Measurements from ENCODE around the gene SNX30. TPM values are rescaled to one million over a fixed set of nuclear protein-coding genes. Genes with fewer than 3 reads are reported as not detected.

Gene SNX30
- total RNA-seq, 1 experiment from 2014 or later, result 10.2 TPM

GRCh38 chr9:112728401-112728800 is 22.2 kb upstream of the SNX30 start:
- DNase-seq (ENCODE audit: low read depth in 1 of 2, low spot score in 2 of 2), result no peak
- peaks cover 4% of the 10 kb centered on the region; the same call in 1 of the 2 replicates for H3K27me3 ChIP-seq (replicated peaks)
- no peaks in the 10 kb centered on the region for H3K9me3 ChIP-seq (replicated peaks)
- no peaks in the 10 kb centered on the region for H3K4me1 ChIP-seq (replicated peaks)
- H3K27ac ChIP-seq, result no peak overlapping the region
- no peak overlapping the region for H3K4me3 ChIP-seq
- H3K36me3 ChIP-seq, result no peaks in the 10 kb centered on the region

GRCh38 chr9:112731971-112732370 is 18.6 kb upstream of the SNX30 start:
- DNase-seq (ENCODE audit: low read depth in 1 of 2, low spot score in 2 of 2), result no peak
- no peaks in the 10 kb centered on the region for H3K9me3 ChIP-seq (replicated peaks)
- H3K4me1 ChIP-seq (replicated peaks), result no peaks in the 10 kb centered on the region
- no peak overlapping the region for H3K27ac ChIP-seq
- H3K27me3 ChIP-seq (replicated peaks), result peaks cover 4% of the 10 kb centered on the region; the same call in 1 of the 2 replicates
- no peaks in the 10 kb centered on the region for H3K36me3 ChIP-seq
- no peak overlapping the region for H3K4me3 ChIP-seq

GRCh38 chr9:112734892-112735291 is 15.7 kb upstream of the SNX30 start:
- H3K27me3 ChIP-seq (replicated peaks), result peaks cover 4% of the 10 kb centered on the region; the same call in 1 of the 2 replicates
- DNase-seq (ENCODE audit: low read depth in 1 of 2, low spot score in 2 of 2), result no peak
- no peaks in the 10 kb centered on the region for H3K9me3 ChIP-seq (replicated peaks)
- H3K27ac ChIP-seq, result no peak overlapping the region
- H3K36me3 ChIP-seq, result no peaks in the 10 kb centered on the region
- no peak overlapping the region for H3K4me3 ChIP-seq
- H3K4me1 ChIP-seq (replicated peaks), result no peaks in the 10 kb centered on the region

GRCh38 chr9:112743216-112743836 is 7.2 kb upstream of the SNX30 start:
- no peak overlapping the region for H3K4me3 ChIP-seq
- DNase-seq (ENCODE audit: low read depth in 1 of 2, low spot score in 2 of 2), result no peak
- no peaks in the 10 kb centered on the region for H3K9me3 ChIP-seq (replicated peaks)
- H3K36me3 ChIP-seq, result no peaks in the 10 kb centered on the region
- H3K27ac ChIP-seq, result no peak overlapping the region
- no peaks in the 10 kb centered on the region for H3K4me1 ChIP-seq (replicated peaks)
- H3K27me3 ChIP-seq (replicated peaks), result no peaks in the 10 kb centered on the region

GRCh38 chr9:112744177-112744576 is 6.4 kb upstream of the SNX30 start:
- Histone ChIP-seq H3K4me1 (replicated peaks) (no peaks in the 10 kb centered on the region), H3K27ac (no peak overlapping the region), H3K36me3 (no peaks in the 10 kb centered on the region), H3K9me3 (replicated peaks) (no peaks in the 10 kb centered on the region), H3K27me3 (replicated peaks) (no peaks in the 10 kb centered on the region), H3K4me3 (no peak overlapping the region)
- no peak for DNase-seq (ENCODE audit: low read depth in 1 of 2, low spot score in 2 of 2)

- peaks cover 3% of the 10 kb centered on the region; the same call in 1 of the 2 replicates for H3K9me3 ChIP-seq (replicated peaks)
- no peak overlapping the region for H3K4me3 ChIP-seq
- H3K4me1 ChIP-seq (replicated peaks), result peaks cover 19% of the 10 kb centered on the region
- no peak for DNase-seq (ENCODE audit: low read depth in 1 of 2, low spot score in 2 of 2)
- no peak overlapping the region for H3K27ac ChIP-seq
- H3K27me3 ChIP-seq (replicated peaks), result no peaks in the 10 kb centered on the region
- H3K36me3 ChIP-seq, result peaks cover 3% of the 10 kb centered on the region; the same call in 1 of the 2 replicates
These were observed 3.5 kb upstream of the SNX30 start for GRCh38 chr9:112747094-112747493.

GRCh38 chr9:112750764-112751055 is 150 bp downstream of the SNX30 start:
- H3K36me3 ChIP-seq, result peaks cover 3% of the 10 kb centered on the region; the same call in 1 of the 2 replicates
- H3K9me3 ChIP-seq (replicated peaks), result peaks cover 3% of the 10 kb centered on the region; the same call in 1 of the 2 replicates
- H3K4me3 ChIP-seq, result peak overlapping the region; percentile 88
- H3K27ac ChIP-seq, result no peak overlapping the region
- no peak for DNase-seq (ENCODE audit: low read depth in 1 of 2, low spot score in 2 of 2)
- no peaks in the 10 kb centered on the region for H3K27me3 ChIP-seq (replicated peaks)
- H3K4me1 ChIP-seq (replicated peaks), result peaks cover 50% of the 10 kb centered on the region

GRCh38 chr9:112751056-112751795 is 666 bp downstream of the SNX30 start:
- DNase-seq (ENCODE audit: low read depth in 1 of 2, low spot score in 2 of 2), result peak; percentile 68 to 77
- no peaks in the 10 kb centered on the region for H3K27me3 ChIP-seq (replicated peaks)
- H3K9me3 ChIP-seq (replicated peaks), result peaks cover 3% of the 10 kb centered on the region; the same call in 1 of the 2 replicates
- H3K27ac ChIP-seq, result no peak overlapping the region
- peak overlapping the region; percentile 88 for H3K4me3 ChIP-seq
- peaks cover 3% of the 10 kb centered on the region; the same call in 1 of the 2 replicates for H3K36me3 ChIP-seq
- H3K4me1 ChIP-seq (replicated peaks), result peaks cover 50% of the 10 kb centered on the region

- Histone ChIP-seq H3K9me3 (replicated peaks) (peaks cover 3% of the 10 kb centered on the region; the same call in 1 of the 2 replicates), H3K27me3 (replicated peaks) (no peaks in the 10 kb centered on the region), H3K27ac (no peak overlapping the region), H3K4me1 (replicated peaks) (peaks cover 50% of the 10 kb centered on the region), H3K36me3 (peaks cover 3% of the 10 kb centered on the region; the same call in 1 of the 2 replicates), H3K4me3 (no peak overlapping the region)
- no peak for DNase-seq (ENCODE audit: low read depth in 1 of 2, low spot score in 2 of 2)
These were observed 2.0 kb downstream of the SNX30 start for GRCh38 chr9:112752334-112753125.

GRCh38 chr9:112753725-112754124 is 3.2 kb downstream of the SNX30 start:
- Histone ChIP-seq H3K27me3 (replicated peaks) (no peaks in the 10 kb centered on the region), H3K9me3 (replicated peaks) (peaks cover 3% of the 10 kb centered on the region; the same call in 1 of the 2 replicates), H3K4me3 (no peak overlapping the region), H3K36me3 (peaks cover 3% of the 10 kb centered on the region; the same call in 1 of the 2 replicates), H3K4me1 (replicated peaks) (peaks cover 50% of the 10 kb centered on the region), H3K27ac (peak overlapping the region; percentile 30; the same call in 1 of the 2 replicates)
- DNase-seq (ENCODE audit: low read depth in 1 of 2, low spot score in 2 of 2), result peak; percentile 53 to 65

- 0 out of 2 replicates have a peak overlapping the region, but pooled peaks have one; percentile 11 for H3K27ac ChIP-seq
- no peak overlapping the region for H3K4me3 ChIP-seq
- H3K4me1 ChIP-seq (replicated peaks), result peaks cover 50% of the 10 kb centered on the region
- peak; percentile 51 to 68 for DNase-seq (ENCODE audit: low read depth in 1 of 2, low spot score in 2 of 2)
- no peaks in the 10 kb centered on the region for H3K27me3 ChIP-seq (replicated peaks)
- H3K36me3 ChIP-seq, result peaks cover 3% of the 10 kb centered on the region; the same call in 1 of the 2 replicates
- peaks cover 3% of the 10 kb centered on the region; the same call in 1 of the 2 replicates for H3K9me3 ChIP-seq (replicated peaks)
These were observed 4.0 kb downstream of the SNX30 start for GRCh38 chr9:112754578-112754977.

GRCh38 chr9:112755016-112755427 is 4.5 kb downstream of the SNX30 start:
- DNase-seq (ENCODE audit: low read depth in 1 of 2, low spot score in 2 of 2), result no peak
- Histone ChIP-seq H3K27ac (0 out of 2 replicates have a peak overlapping the region, but pooled peaks have one; percentile 11), H3K4me3 (no peak overlapping the region), H3K27me3 (replicated peaks) (no peaks in the 10 kb centered on the region), H3K9me3 (replicated peaks) (peaks cover 3% of the 10 kb centered on the region; the same call in 1 of the 2 replicates), H3K4me1 (replicated peaks) (peaks cover 46% of the 10 kb centered on the region), H3K36me3 (peaks cover 3% of the 10 kb centered on the region; the same call in 1 of the 2 replicates)

- DNase-seq (ENCODE audit: low read depth in 1 of 2, low spot score in 2 of 2), result no peak
- Histone ChIP-seq H3K4me3 (no peak overlapping the region), H3K27ac (no peak overlapping the region), H3K4me1 (replicated peaks) (peaks cover 43% of the 10 kb centered on the region), H3K27me3 (replicated peaks) (no peaks in the 10 kb centered on the region), H3K36me3 (peaks cover 3% of the 10 kb centered on the region; the same call in 1 of the 2 replicates), H3K9me3 (replicated peaks) (no peaks in the 10 kb centered on the region)
These were observed 5.1 kb downstream of the SNX30 start for GRCh38 chr9:112755675-112756074.
